HG03025 (cell line): ENCODE measurements around the gene MTFMT.
A peak's percentile ranks its signal among the peaks of the same experiment; 100 is the strongest.

Experiments
- ATAC-seq: cut with Tn5 transposase; IDR thresholded peaks from one replicate; pipeline ENCODE4 v1.9.1; 2021; ENCODE audit warnings: mild to moderate bottlenecking, moderate library complexity; ENCODE audit not compliant: unreplicated experiment, low FRiP score

The MTFMT gene

DNA sequence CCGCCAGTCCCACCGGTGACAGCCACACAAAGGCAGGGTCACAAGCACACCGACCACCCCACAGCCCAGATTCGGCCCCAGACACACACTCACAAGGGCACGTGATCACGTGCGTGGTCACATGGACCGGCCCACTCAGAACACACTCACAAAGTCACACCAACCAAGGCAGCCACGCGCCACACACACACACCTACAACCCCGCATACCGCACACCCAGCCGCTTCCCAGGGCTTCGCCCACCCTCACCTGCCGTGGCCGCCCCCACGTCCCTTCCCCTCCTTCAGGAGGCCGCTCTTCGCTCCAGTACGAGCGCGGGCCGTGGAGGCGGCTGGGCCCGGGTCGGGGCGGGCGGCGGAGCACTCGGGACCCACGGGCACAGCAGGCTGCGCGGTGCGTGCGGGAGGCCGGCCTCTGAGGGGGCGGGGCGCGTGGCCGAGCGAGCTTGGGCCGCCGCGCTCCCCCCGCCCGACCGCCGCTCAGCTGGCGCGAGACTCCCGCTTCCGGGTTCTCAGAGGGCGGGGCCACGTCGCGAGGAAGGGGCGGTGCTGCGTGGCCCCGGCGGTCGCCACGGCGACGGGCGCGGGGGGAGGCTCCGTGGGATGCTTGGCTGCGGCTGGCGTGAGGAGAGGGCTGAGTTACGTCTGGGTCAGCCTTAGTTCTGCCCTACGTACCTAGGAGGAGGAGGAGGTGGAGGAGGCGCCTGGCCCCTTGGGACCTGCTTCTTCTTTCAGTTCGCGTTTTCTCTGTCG is 39.8 kb downstream of the MTFMT start, which contains the start of gene SPG21:
TSS of gene SPG21 (minus strand) at position 499 of the 752 bp plus-strand sequence. CDS start 6,345 bp downstream, outside the sequence.
- peak; percentile 96 for ATAC-seq

DNA sequence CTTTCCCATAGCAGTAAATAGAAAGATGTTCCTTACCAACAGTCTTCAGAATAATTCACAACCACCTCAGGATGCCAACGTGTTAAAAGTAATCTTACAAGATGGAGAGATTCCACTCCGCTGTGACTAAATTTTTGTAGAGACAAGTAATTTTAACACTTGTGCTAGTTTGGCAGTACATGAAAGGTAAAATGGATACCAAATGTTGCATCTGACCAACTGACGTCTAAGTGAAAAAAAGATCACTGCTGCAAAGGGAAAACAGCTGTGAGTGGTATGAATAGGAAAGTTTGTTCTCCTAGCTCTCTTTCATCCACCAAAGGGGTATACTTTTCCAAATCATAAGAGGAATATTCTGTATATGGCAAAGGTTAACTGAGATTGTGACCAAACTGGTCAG is 42.3 kb downstream of the MTFMT start:
- no peak for ATAC-seq

DNA sequence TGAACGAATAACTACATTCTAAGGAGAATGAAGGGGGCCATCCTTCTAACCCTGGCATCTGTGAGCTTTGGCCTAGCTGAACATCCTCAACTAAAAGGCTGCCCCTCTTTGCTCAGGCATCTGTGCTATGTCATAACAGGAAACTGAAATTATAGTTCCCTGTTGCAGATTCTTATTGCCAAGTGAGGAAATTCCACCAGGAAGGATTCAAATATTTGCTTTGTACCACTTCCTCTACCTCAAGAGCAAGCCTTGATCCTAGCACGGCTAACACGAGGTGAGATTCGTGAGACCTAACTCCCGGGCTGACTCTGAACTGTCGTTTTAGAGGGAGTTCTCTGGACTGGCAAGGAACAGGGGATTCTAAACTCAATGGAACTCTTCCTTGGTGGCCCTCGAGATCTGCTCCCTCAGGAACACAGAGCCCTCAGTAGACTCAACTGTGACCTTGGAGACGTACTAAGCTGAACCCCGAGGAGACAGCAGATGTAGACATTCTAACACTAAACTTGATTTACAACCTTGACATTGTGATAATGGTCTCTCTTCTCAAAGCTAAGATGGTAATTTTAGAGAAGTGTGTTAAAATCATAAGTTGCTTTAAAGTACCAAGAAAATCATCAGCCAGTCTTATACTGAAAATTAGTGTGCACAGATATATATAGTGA is 43.9 kb downstream of the MTFMT start:
- ATAC-seq: no peak

DNA sequence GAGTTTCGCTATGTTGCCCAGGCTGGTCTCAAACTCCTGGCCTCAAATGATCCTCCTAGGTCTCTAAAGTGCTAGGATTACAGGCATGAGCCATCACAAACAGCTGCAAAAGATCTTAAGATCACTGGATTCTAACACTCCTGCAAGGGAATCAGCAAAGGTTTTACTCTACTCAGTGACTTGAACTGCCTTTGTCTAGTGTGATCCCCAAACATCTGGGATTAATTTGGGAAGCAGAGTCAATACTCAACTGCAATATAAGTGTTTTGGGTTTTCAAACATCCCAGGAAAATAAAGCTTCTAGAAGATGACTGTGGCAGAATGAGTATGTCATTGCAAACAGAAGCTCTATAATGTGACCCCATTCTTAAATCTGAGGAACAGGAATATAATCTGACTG is 47.0 kb downstream of the MTFMT start:
- ATAC-seq: no peak

DNA sequence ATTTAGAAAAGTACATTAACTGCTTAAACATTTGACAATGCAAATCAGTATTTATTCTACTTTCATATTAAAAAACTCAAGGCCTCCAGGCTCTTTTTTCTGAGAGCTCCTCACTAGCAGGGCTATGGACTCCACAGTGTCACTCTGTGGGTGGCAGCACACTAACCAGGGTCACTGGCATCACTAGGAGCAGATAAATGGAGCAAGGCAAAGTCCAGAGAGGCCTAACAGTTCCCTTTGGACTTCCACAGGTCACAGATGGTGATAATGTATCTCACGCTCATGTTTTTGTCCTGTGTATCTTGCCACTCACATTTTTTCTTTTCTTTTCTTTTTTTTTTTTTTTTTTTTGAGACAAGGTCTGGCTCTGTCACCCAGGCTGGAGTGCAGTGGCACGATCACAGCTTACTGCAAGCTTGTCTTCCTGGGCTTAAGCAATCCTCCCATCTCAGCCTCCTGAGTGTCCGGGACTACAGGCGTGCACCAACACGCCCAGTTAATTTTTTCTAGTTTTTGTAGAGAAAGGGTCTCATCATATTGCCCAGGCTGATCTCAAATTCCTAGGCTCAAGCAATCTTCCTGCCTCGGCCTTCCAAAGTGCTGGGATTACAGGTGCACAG is 47.5 kb downstream of the MTFMT start:
- no peak for ATAC-seq

DNA sequence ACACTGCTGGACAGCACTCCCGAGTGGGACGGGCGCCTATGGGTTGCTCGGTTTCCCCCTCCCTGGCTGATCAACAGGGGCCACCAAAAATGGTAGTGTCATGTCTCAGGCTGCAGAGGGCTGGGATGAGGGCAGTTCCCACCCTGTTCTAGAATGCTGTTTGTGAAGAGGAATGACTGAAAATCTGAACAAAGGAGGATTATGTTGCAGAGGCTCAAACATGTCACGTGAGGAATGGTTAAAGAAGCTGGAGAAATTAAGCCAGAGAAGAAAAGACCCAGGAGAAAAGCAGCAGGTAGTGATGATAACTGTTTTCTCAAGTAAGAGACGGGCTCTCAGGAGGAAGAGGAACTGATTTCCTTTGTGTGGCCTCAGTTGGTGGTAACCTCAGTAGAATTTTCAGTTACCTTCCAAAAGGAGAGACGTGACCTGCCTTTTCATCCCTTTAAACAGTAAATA is 50.2 kb downstream of the MTFMT start:
- no peak for ATAC-seq

DNA sequence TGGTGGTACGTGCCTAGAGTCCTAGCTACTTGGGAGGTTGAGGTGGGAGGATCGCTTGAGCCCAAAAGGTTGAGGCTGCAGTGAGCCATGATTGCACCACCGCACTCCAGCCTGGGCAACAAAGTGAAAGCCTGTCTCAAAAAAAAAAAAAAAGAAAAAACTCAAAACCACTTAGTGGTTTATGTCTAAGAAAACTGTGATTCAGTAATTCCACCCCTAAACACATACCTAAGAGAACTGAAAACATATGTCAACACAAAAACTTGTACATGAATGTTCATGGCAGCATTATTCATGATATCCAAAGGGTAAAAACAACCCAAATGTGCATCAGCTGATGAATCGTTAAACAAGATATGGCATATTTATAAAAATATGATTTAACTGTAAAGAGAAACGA is 54.0 kb downstream of the MTFMT start:
- no peak for ATAC-seq

DNA sequence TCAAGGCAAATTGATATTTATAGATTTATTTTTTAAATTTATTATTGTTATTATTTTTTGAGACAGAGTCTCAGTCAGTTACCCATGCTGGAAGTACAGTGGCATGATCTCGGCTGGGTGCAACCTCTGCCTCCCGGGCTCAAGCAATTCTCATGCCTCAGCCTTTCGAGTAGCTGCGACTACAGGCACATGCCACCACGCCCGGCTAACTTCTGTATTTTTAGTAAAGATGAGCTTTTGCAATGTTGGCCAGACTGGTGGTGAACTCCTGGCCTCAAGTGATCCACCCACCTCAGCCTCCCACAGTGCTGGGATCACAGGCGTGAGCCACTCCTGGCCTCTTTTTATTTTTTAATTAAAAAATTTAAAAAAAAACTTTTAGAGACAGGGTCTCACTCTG is 58.7 kb downstream of the MTFMT start:
- ATAC-seq: no peak

DNA sequence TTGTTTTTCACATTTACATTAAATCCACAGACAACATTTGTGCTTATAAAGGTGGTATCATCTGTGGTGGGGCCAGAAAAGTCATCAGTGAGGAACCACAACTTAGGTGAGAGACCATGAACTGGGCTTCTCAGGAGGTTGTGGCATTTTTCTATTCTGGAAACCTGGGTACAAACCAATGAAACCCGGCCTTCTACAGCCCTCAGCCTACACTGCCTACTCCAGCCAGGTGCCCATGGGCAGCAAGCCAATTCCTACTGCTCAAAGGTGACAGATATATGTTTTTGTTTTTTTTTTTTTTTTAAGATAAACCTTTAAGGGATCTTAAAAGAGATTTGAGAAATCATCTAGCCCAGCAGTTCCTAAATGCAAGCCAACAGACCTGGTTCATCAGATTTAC is 60.0 kb downstream of the MTFMT start:
- no peak for ATAC-seq

DNA sequence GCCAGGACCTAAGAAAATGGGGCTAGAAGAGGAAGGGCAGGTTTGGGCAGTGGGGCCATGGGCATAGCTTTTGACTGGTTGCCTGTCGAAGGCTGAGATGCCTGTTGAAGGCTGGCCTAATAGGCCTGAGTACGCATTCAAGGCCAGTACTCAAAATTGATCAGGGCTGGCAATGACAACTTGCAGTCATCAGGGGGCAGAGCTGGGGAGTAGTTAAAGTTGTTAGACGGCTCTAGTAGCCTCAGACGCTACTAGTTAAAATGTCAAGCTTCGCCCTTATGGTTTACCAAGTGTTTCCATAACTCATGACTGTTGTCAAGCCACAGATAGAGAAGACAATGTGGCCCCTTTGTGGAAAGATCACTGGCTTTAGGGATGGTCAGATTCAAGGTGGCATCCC is 68.4 kb downstream of the MTFMT start:
- ATAC-seq: no peak

DNA sequence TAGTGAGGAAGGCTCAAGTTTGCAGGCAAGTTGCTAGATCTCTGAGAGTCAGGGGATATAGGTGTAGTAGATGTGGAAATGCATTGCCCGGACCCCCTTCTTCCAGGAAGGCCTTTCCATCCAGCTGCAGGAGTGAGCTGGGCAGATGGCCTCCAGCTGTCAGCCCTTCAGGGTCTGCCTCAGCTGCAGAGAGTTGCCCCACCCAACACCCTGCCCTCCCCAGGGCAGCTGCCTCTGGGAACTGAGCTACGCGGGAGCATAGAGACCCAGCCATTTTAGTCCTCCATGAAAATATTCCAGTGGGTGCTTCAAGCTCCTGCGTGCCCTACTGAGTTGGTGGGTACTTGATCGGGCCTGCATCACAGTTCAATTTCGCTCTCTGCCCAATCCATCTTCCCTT is 69.3 kb downstream of the MTFMT start:
- ATAC-seq: no peak

DNA sequence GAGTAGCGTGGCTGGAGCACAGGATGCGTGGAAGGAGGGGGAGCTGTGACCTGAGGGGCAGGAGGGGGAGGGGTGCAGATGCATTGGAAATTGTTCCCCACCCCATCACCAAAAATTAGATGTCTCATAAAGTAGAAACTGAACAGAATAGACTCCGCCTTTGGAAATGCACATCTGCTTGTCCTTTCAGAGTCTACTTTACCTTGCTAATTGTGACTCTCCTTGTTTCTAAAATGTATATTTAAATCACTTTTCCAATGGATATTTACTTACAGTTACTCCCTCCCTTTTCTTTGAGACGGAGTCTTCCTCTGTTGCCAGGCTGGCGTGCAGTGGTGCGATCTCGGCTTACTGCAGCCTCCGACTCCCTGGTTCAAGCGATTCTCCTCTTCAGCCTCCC is 70.3 kb downstream of the MTFMT start:
- no peak for ATAC-seq

DNA sequence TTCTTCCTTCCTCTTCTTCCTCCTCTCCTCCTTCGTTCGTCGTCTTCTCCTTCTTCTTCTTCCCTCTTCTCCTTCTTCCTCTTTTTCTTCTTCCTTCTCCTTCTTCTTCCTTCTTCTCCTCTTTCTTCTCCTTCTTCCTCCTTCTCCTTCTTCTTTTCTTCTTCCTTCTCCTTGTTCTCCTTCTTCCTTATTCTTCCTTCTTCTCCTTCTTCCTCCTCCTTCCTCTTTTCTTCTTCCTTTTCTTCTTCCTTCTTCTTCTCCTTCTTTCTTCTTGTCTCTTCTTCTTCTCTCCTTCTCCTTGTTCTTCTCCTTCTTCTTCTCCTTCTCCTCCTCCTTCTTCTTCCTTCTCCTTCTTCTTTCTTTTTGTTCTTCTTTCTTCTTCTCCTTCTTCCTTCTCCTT is 75.0 kb downstream of the MTFMT start:
- no peak for ATAC-seq

DNA sequence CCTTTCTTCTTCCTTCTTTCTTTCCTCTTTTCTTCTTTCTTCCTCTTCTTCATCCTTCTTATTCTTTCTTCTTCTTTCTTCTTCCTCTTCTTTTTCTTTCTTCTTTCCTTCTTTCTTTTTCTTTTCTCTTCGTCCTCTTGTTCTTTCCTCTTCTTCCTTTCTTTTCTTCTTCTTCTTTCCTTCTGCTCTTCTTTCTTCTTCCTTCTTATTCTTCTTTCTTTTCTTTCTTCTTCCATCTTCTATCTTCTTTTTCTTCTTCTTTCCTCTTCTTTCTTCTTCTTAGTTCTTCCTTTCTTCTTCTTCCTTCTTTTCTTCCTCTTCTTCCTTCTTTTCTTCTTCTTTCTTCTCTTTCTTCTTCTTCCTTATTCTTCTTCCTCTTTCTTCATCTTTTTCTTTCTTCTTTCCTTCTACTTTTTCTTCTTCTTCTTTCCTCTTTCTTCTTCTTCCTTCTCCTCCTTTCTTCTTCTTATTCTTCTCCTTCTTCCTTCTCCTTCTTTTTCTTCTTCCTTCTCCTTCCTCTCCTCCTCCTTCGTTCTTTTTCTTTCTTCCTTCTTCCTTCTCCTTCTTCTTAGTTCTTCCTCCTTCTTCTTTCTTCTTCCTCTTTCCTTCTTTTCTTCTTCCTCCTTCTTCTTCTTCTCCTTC is 77.5 kb downstream of the MTFMT start:
- no peak for ATAC-seq
